ENCODE measurements around the gene DDRGK1.

GRCh38 chr20:3202965-3203314 lies 1.5 kb downstream of the DDRGK1 start:
- TF ChIP-seq EZH2 (IDR thresholded peaks at IDR 0.05) (no peak), POLR2AphosphoS5 (IDR thresholded peaks at IDR 0.05; ENCODE audit: borderline replicate concordance, low read depth, low read length) (no peak)
